H1 (cell line): ENCODE data around the gene TTC23. TPM values are rescaled to one million over a fixed set of nuclear protein-coding genes. Genes with fewer than 3 reads are reported as not detected.

Experiments used
- CTCF ChIA-PET: fragments of 300-600 bp; sonication (Branson Sonifier 250); formaldehyde crosslinking; loops from one replicate; lab custom pipeline; 2021; ENCODE audit not compliant: partially characterized antibody; lab: Charles Lee
- POLR2A ChIA-PET: fragments of 300-600 bp; sonication (Branson Sonifier 250); formaldehyde crosslinking; loops from one replicate; lab custom pipeline; 2021; ENCODE audit warnings: inconsistent platforms; ENCODE audit not compliant: partially characterized antibody; lab: Charles Lee
- DNase-seq, 2 experiments: peaks; one replicate each; pipeline versions ENCODE4 v3.0.0 to v3.0.0-alpha.2; 2010 to 2022; ENCODE audit warnings: low spot score in 2 of 2, low read depth in 1 of 2, mixed read lengths in 1 of 2
- FAIRE-seq: peaks from 2 replicates; lab custom pipeline; 2011; peaks lifted over from hg19 to GRCh38; lab: Jason Lieb, UNC
- H2AFZ ChIP-seq: 2 replicates; pipeline ENCODE4 v1.8.1; 2012; ENCODE audit warnings: low read length, inconsistent platforms
- H2AK5ac ChIP-seq: 2 replicates; pipeline ENCODE4 v1.6.1; 2013; ENCODE audit warnings: low read depth, low read length
- H2BK120ac ChIP-seq: replicated peaks from 2 replicates; pipeline ENCODE3; 2013; ENCODE audit warnings: low read depth, low read length, inconsistent platforms
- H2BK12ac ChIP-seq: 2 replicates; pipeline ENCODE4 v1.6.1; 2013; ENCODE audit warnings: low read depth, low read length
- H2BK15ac ChIP-seq: 2 replicates; pipeline ENCODE4 v1.6.1; 2013; ENCODE audit warnings: low read length
- H2BK20ac ChIP-seq: 2 replicates; pipeline ENCODE4 v1.6.1; 2013; ENCODE audit warnings: low read length
- H2BK5ac ChIP-seq: 2 replicates; pipeline ENCODE4 v1.6.1; 2013; ENCODE audit warnings: low read depth, low read length
- H3K14ac ChIP-seq: 2 replicates; pipeline ENCODE4 v1.6.1; 2013; ENCODE audit warnings: inconsistent platforms; ENCODE audit not compliant: insufficient read length
- H3K18ac ChIP-seq: 2 replicates; pipeline ENCODE4 v1.6.1; 2013; ENCODE audit warnings: low read length; ENCODE audit errors: extremely low read depth
- H3K23ac ChIP-seq: 2 replicates; pipeline ENCODE4 v1.6.1; 2013; ENCODE audit warnings: inconsistent platforms; ENCODE audit not compliant: insufficient read length
- H3K23me2 ChIP-seq: 2 replicates; pipeline ENCODE4 v1.6.1; 2013; ENCODE audit warnings: low read depth, low read length
- H3K27ac ChIP-seq: 2 replicates; pipeline ENCODE4 v1.6.1; 2011; ENCODE audit warnings: low read depth, low read length, inconsistent platforms
- H3K27me3 ChIP-seq, 4 experiments: replicated peaks in 1 of 4; 1 replicate in 1 of 4; 2 replicates in 3 of 4; pipeline versions ENCODE4 v1.6.1 to v1.8.1; 2011 to 2013; ENCODE audit warnings: low read length in 3 of 4, mild to moderate bottlenecking in 3 of 4, inconsistent platforms in 2 of 4, mixed read lengths in 2 of 4, moderate library complexity in 1 of 4; ENCODE audit not compliant: control insufficient read depth in 3 of 4, insufficient read depth in 3 of 4; ENCODE audit errors: extremely low read depth in 1 of 4
- H3K36me3 ChIP-seq, 4 experiments: 2 replicates each; pipeline versions ENCODE4 v1.6.1 to v1.8.1; 2011 to 2013; ENCODE audit warnings: mild to moderate bottlenecking in 4 of 4, low read length in 3 of 4, moderate library complexity in 2 of 4, control low read depth in 1 of 4, inconsistent platforms in 1 of 4; ENCODE audit not compliant: insufficient read depth in 4 of 4, control insufficient read depth in 2 of 4
- H3K4ac ChIP-seq: replicated peaks from 2 replicates; pipeline ENCODE3; 2013; ENCODE audit warnings: low read length, low read depth, mixed read lengths, inconsistent platforms; ENCODE audit not compliant: insufficient read length
- H3K4me1 ChIP-seq, 4 experiments: replicated peaks in 1 of 4; 1 replicate in 1 of 4; 2 replicates in 3 of 4; pipeline versions ENCODE4 v1.6.1 to v1.8.1; 2011 to 2013; ENCODE audit warnings: low read length in 3 of 4, inconsistent platforms in 2 of 4, mixed read lengths in 1 of 4; ENCODE audit not compliant: insufficient read depth in 4 of 4, control insufficient read depth in 3 of 4
- H3K4me2 ChIP-seq, 2 experiments: 2 replicates each; pipeline versions ENCODE4 v1.6.1 to v1.8.1; 2011 to 2013; ENCODE audit warnings: low read depth in 2 of 2, low read length in 2 of 2, control low read depth in 1 of 2, inconsistent platforms in 1 of 2, mild to moderate bottlenecking in 1 of 2; ENCODE audit not compliant: insufficient read depth in 1 of 2
- H3K4me3 ChIP-seq, 4 experiments: fragments of 200-600, 300-600 bp in 1 of 4; sonication (generic), shearing (Covaris generic), sonication (Bioruptor Twin) in 1 of 4; 2 replicates each; pipeline versions ENCODE4 v1.5.1 to v1.8.1; 2011 to 2016; ENCODE audit warnings: low read length in 4 of 4, low read depth in 3 of 4, control low read depth in 2 of 4, inconsistent platforms in 2 of 4, mild to moderate bottlenecking in 2 of 4, mixed read lengths in 1 of 4, moderate library complexity in 1 of 4; ENCODE audit not compliant: insufficient read depth in 2 of 4; ENCODE audit errors: extremely low read depth in 1 of 4
- H3K56ac ChIP-seq: replicated peaks from 2 replicates; pipeline ENCODE3; 2013; ENCODE audit warnings: low read depth, mild to moderate bottlenecking, mixed read lengths, low read length, inconsistent platforms; ENCODE audit not compliant: insufficient read length
- H3K79me1 ChIP-seq: 2 replicates; pipeline ENCODE4 v1.6.1; 2013; ENCODE audit warnings: low read depth, low read length, control low read depth
- H3K79me2 ChIP-seq, 2 experiments: 2 replicates each; pipeline versions ENCODE4 v1.6.1 to v1.8.1; 2012 to 2013; ENCODE audit warnings: low read length in 2 of 2, mild to moderate bottlenecking in 2 of 2, inconsistent platforms in 1 of 2; ENCODE audit not compliant: insufficient read depth in 2 of 2, control insufficient read depth in 1 of 2
- H3K9ac ChIP-seq, 4 experiments: replicated peaks in 1 of 4; 1 replicate in 1 of 4; 2 replicates in 3 of 4; pipeline versions ENCODE4 v1.6.1 to v1.8.1; 2011 to 2013; ENCODE audit warnings: low read depth in 3 of 4, low read length in 3 of 4, control low read depth in 2 of 4, mild to moderate bottlenecking in 2 of 4, moderate library complexity in 2 of 4, inconsistent platforms in 1 of 4; ENCODE audit errors: extremely low read depth in 1 of 4
- H3K9me3 ChIP-seq, 2 experiments: 2 replicates each; pipeline versions ENCODE4 v1.6.1 to v1.8.1; 2012 to 2013; ENCODE audit warnings: mild to moderate bottlenecking in 2 of 2, moderate library complexity in 2 of 2, control low read depth in 1 of 2, inconsistent platforms in 1 of 2, low read depth in 1 of 2, low read length in 1 of 2, mixed read lengths in 1 of 2; ENCODE audit not compliant: insufficient read depth in 2 of 2
- H4K20me1 ChIP-seq, 2 experiments: replicated peaks in 1 of 2; 2 replicates each; pipeline versions ENCODE3 to v1.8.1; 2011 to 2013; ENCODE audit warnings: inconsistent platforms in 2 of 2, low read length in 2 of 2, mild to moderate bottlenecking in 1 of 2; ENCODE audit not compliant: insufficient read depth in 2 of 2, control insufficient read depth in 1 of 2
- H4K5ac ChIP-seq: 2 replicates; pipeline ENCODE4 v1.6.1; 2013; ENCODE audit warnings: low read length, low read depth, mixed read lengths, inconsistent platforms; ENCODE audit not compliant: insufficient read length
- H4K8ac ChIP-seq: 2 replicates; pipeline ENCODE4 v1.8.0; 2013; ENCODE audit warnings: mild to moderate bottlenecking, moderate library complexity, low read length, inconsistent platforms; ENCODE audit not compliant: insufficient read depth; ENCODE audit errors: extremely low read depth
- H4K91ac ChIP-seq: replicated peaks from 2 replicates; pipeline ENCODE3; 2013; ENCODE audit warnings: low read length, mixed read lengths, inconsistent platforms; ENCODE audit not compliant: insufficient read length
- RFX5 ChIP-seq: IDR thresholded peaks from 2 replicates; pipeline ENCODE4 v1.6.1; 2011; ENCODE audit warnings: low read depth, low read length, improper control_type of control experiment, borderline replicate concordance
- RXRA ChIP-seq: IDR thresholded peaks from 2 replicates; pipeline ENCODE4 v1.6.1; 2011; ENCODE audit warnings: low read depth, mild to moderate bottlenecking, low read length, moderate library complexity; ENCODE audit not compliant: insufficient read depth
- WGBS, 2 experiments: shearing (Covaris generic) in 1 of 2; methylation state at CpG; one replicate each; pipeline versions ENCODE4 v1.1.6 to v1.1.7; 2013 to 2015; ENCODE audit warnings: low lambda C conversion rate in 2 of 2, mixed read lengths in 2 of 2, inconsistent platforms in 1 of 2, low coverage in 1 of 2, missing lambda C conversion rate in 1 of 2; ENCODE audit not compliant: insufficient replicate concordance in 2 of 2, insufficient coverage in 1 of 2, insufficient read length in 1 of 2; ENCODE audit errors: extremely low coverage in 1 of 2, missing lambda C conversion rate in 1 of 2; 5-methylcytosine and 5-hydroxymethylcytosine counted together
- polyA plus RNA-seq, 7 experiments: library from polyadenylated mRNA; depleted of rRNA in 3 of 7; stranded (reverse) in 5 of 7; unstranded in 2 of 7; fragments of >200 nt in 5 of 7; fragments of 200-250 nt in 2 of 7; gene quantifications; 1 replicate in 5 of 7; 2 replicates in 1 of 7; 4 replicates in 1 of 7; pipeline versions ENCODE4 v1.2.1 to v1.2.3, GENCODE V29; 2011 to 2013; ENCODE audit warnings: missing spikeins in 2 of 7, mixed read lengths in 2 of 7
- total RNA-seq: library from RNA; stranded (reverse); fragmentation: NEBNext Ultra II Directional; extraction: Animal tissue kit (Norgen Biotek cat#: 25700); gene quantifications from 2 replicates; pipeline ENCODE4 v1.2.1, GENCODE V29; 2021

The TTC23 gene
- total and polyA plus RNA-seq, 2 of the 8 experiments (the other 6 are each of a cell fraction or from before 2014, with no cell fraction given): 4.8 to 23.0 TPM

- ChIA-PET CTCF (interaction anchor here (0.6 to 2.8 kb wide), 7 partner anchors 10 to 227 kb away, joined by 3 to 11 read pairs (median 3); partner anchors contain the start of gene SYNM), POLR2A (interaction anchor here (0.7 to 2.3 kb wide), 2 partner anchors 11 to 15 kb away, joined by 3 to 6 read pairs; partner anchors contain the start of gene SYNM)
- Histone ChIP-seq H3K4me1 (peaks cover 0 to 18% (median 5%) of the 10 kb centered on the region in 4 experiments; a peak in 5 of 7 replicates), H2BK5ac (no peak overlapping the region), H3K79me1 (no peaks in the 10 kb centered on the region), H3K4me2 (no peak overlapping the region), H2AFZ (no peak overlapping the region), H2BK120ac (no peak overlapping the region), H2AK5ac (no peak overlapping the region), H3K4ac (no peak overlapping the region), H2BK12ac (no peak overlapping the region), H3K23me2 (no peaks in the 10 kb centered on the region), H3K56ac (no peak overlapping the region), H4K91ac (no peak overlapping the region), H4K5ac (no peak overlapping the region), H2BK20ac (no peak overlapping the region), H3K23ac (no peak overlapping the region), H3K36me3 (no peaks in the 10 kb centered on the region), H3K14ac (no peak overlapping the region), H3K4me3 (no peak overlapping the region), H4K8ac (peak overlapping the region; percentile 1; the same call in 1 of the 2 replicates), H3K9me3 (no peaks in the 10 kb centered on the region), H3K27ac (no peak overlapping the region), H3K79me2 (no peaks in the 10 kb centered on the region), H3K9ac (no peak overlapping the region), H4K20me1 (no peaks in the 10 kb centered on the region), H2BK15ac (no peak overlapping the region), H3K18ac (no peak overlapping the region), H3K27me3 (no peaks in the 10 kb centered on the region)
- FAIRE-seq (no peak), DNase-seq (no peak)
- WGBS, 2 experiments: 87% methylated on average over 12 of the region's 12 CpGs; no CpG with 5 or more reads in 1 of the 2 experiments
- no peak for TF ChIP-seq RXRA
- no peak for TF ChIP-seq RFX5
These were observed 129.2 kb downstream of the TTC23 start for GRCh38 chr15:99120050-99120777.
